HepG2 (cell line): Measurements from ENCODE around the gene BMP8B.

ENCODE experiments used
- ARID2 ChIP-seq: sonication (generic); formaldehyde crosslinking; IDR thresholded peaks from 2 replicates; pipeline ENCODE4 v1.8.1; 2022; ENCODE audit warnings: mild to moderate bottlenecking, missing genetic modification reagents, borderline replicate concordance
- CEBPG ChIP-seq: IDR thresholded peaks from 2 replicates; pipeline ENCODE4 v1.6.1; 2016
- CTCF ChIP-seq: sonication (generic); formaldehyde crosslinking; IDR thresholded peaks from 2 replicates; pipeline ENCODE4 v1.5.0; 2020; ENCODE audit warnings: mild to moderate bottlenecking, missing genetic modification reagents, moderate library complexity
- FOXK2 ChIP-seq: fragments of 450-650 bp; IDR thresholded peaks from 2 replicates; pipeline ENCODE4 v1.6.1; 2016
- MAZ ChIP-seq, 2 experiments: sonication (generic) in 1 of 2; formaldehyde crosslinking in 1 of 2; IDR thresholded peaks; 2 replicates each; pipeline versions ENCODE4 v1.5.0 to v1.6.1; 2012 to 2020; ENCODE audit warnings: low read depth in 2 of 2, mild to moderate bottlenecking in 2 of 2, borderline replicate concordance in 1 of 2, improper control_type of control experiment in 1 of 2, low read length in 1 of 2, missing genetic modification reagents in 1 of 2, moderate library complexity in 1 of 2
- RFX1 ChIP-seq: fragments of 450-650 bp; IDR thresholded peaks from 2 replicates; pipeline ENCODE4 v1.6.1; 2017
- SUZ12 ChIP-seq: fragments of 150-350 bp; IDR thresholded peaks from 2 replicates; pipeline ENCODE4 v1.6.1; 2014; ENCODE audit warnings: low read depth, low read length
- ZNF274 ChIP-seq: sonication (generic); formaldehyde crosslinking; IDR thresholded peaks from 2 replicates; pipeline ENCODE4 v1.5.1; 2020; ENCODE audit warnings: mild to moderate bottlenecking, missing genetic modification reagents
- ZZZ3 ChIP-seq: sonication (generic); formaldehyde crosslinking; IDR thresholded peaks from 2 replicates; pipeline ENCODE4 v1.4.0; 2020; ENCODE audit warnings: missing genetic modification reagents, mild to moderate bottlenecking, borderline replicate concordance
- TF ChIP-seq, protein P1 (sequence below): sonication (generic); formaldehyde crosslinking; IDR thresholded peaks from 2 replicates; pipeline ENCODE4 v1.4.0; 2020; ENCODE audit warnings: missing genetic modification reagents

GRCh38 chr1:39795651-39796050 is 7.0 kb upstream of the BMP8B start:
- TF ChIP-seq, protein P1, sequence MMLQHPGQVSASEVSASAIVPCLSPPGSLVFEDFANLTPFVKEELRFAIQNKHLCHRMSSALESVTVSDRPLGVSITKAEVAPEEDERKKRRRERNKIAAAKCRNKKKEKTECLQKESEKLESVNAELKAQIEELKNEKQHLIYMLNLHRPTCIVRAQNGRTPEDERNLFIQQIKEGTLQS, result no peak
- no peak for TF ChIP-seq CTCF (CRISPR knock-in tag)
- TF ChIP-seq ZZZ3 (CRISPR knock-in tag), result no peak
- TF ChIP-seq SUZ12, result no peak
- no peak for TF ChIP-seq ARID2 (CRISPR knock-in tag)
- TF ChIP-seq MAZ (IDR thresholded peaks at IDR 0.05; ENCODE audit: borderline replicate concordance, low read depth, low read length), result no peak
- TF ChIP-seq MAZ (CRISPR knock-in tag; IDR thresholded peaks at IDR 0.05; ENCODE audit: low read depth), result no peak
- no peak for TF ChIP-seq FOXK2
- no peak for TF ChIP-seq ZNF274
- no peak for TF ChIP-seq RFX1
- no peak for TF ChIP-seq CEBPG (CRISPR knock-in tag)
